Iris pigment epithelial cell (primary cell): ENCODE measurements around the gene SLC22A23.

Experiments
- DNase-seq: peaks from one replicate; pipeline ENCODE4 v3.0.0-alpha.2; 2011; ENCODE audit warnings: low read depth

Gene SLC22A23

DNA sequence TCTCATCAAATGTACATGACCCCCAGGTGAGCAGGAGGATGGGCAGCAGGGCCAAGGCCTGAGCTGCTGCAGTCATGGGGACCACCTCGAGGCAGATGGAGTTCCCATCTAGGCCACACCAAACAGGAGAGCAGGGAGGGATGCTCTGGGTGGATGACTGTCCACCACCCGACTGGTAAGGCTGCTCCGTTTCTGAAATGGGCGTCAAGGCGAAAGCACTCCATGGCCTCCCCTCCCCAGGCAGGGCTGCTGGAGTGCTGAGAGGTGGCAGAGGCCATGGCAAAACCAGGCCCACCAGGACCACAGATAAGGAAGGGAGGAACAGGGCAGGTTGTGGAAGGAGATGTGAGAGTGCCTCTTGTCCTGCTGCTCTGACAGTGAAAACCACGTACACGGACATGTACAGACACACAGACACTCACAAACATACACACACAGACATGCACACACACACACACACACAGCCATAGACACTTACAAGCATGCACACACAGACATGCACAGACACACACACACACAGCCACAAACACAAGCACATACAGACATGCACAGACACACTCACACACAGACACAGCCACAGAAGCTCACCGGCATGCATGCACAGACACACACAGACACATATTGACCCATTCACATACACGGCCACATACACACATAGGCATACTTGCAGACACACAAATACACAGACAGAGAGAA lies 104.9 kb downstream of the SLC22A23 start:
- no peak for DNase-seq

DNA sequence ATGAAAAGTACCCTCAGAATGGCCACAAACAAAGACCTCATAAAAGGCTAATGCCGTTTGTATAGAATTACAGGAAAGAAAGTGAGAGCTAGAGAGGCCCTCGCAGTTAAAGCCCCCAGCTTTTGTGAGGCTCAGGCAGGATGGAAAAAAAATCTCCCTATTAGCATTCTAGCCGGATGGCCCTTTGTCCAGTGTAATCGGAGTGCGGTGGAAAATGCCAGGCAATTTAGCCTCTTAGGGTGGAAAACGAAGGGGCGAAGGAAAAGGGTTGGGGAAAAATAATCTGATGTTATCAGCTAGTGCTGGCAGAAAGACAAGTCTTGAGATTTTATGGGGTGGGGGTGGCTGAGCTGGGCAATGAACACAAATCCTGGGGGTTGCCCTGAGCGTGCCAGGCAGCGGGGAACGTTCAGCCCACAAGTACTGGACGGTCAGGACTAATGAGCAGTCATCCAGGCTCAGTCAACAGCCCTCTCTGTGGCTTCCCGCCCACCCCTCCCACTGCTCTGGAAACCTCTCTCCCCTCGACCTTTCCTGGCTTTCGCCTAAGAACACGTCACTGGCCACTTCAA lies 105.7 kb downstream of the SLC22A23 start:
- DNase-seq: no peak

DNA sequence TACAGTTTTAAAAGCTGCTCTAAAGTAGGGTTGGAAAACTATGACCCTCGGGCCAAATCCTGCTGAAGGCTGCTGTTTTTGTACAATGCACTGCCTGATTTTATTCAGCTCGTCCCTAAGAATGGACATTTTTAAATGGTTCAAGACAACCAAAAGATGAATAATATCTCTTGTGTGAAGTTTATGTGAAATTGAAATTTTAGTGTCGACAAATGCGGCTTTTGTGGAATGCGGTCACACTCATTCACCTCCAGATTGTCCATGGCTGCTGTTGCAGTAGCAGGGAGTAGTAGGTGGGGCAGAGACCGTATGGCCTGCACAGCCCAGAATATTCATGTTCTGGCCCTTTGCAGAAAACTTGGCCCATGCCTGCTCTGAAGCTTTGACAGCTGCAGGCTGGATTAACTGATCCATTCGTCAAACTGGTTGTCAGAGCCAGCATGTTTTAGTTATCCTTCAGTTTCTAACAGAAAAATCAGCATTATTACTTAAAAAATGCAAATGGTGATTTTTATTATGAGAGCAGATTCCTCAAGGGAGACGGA lies 106.5 kb downstream of the SLC22A23 start:
- no peak for DNase-seq

DNA sequence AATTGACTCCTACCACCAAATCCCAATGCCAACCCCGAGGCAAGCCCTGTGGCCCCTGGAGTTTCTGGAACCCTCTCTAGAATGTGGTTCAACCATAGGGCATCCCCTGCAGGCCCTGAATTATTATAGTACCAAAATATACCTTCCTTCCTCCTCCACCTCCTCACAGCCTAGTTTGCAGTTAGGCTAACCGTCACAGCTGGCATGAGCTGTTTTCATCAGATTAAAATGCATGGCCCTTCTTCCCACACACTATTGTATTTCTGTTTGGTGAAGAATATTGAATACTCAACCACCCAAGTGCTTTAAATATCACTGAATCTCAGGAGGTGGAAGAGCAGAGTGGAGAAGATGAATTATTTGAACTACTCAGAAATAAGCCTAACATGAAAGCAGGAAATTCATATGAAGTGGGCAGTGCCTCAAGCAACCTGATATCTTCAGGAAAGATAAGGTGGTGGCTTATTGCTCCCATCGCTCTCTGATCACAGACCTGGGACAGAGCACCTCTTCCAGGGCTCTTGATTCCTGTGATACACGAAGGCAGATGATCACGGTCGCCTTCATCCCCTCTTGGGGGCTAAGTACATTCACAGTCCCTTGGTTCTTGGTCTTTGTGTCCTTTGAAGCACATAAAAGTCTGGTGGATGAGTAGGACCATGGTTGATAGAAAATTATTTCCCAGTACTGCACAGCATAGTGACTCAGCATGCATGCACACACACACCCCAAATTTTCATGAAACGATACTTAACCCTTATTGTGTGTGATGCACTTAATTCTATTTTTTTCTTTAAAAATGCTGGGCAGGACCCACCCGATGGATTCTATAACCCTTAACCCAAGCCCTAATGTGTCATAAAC lies 107.2 kb downstream of the SLC22A23 start:
- DNase-seq: no peak

DNA sequence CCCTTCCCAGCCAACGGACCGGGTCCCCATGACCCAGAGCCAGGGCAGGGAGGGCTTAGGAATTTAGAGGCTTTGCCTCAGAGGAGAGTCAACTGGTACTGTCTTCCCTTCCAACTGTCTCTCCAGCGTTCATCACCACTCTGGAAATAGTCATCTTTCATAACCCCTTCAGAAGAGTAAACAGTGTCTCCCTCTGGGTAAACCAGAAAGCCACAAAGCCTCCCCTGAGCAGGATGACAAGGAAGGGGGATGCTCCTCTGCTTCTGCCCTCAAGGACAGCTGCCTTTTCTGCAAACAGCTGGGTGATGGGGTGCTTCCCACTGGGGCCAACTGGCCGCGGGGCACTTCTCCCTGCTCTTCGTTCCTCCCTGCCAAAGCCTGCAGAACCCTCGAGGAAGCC lies 108.0 kb downstream of the SLC22A23 start:
- no peak for DNase-seq

DNA sequence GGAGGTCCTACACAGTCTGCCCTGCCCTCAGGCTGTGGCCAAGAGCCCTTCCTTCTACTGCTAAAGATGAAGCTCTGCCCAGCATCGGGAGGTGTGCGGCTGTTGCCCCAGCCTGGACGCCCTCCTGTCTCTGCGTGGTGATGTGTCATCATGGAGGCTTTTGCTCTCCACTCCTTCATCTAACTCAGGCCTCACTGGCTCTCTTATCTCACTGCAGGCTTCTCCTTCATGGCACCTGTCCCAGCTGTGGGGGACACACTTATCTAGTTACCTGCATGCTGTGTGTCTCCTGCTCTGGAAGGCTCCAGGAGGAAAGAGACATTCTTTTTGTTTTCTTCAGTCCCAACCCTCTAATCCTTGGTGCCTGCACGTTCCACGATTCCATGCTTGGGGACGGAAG lies 109.0 kb downstream of the SLC22A23 start:
- DNase-seq: no peak

DNA sequence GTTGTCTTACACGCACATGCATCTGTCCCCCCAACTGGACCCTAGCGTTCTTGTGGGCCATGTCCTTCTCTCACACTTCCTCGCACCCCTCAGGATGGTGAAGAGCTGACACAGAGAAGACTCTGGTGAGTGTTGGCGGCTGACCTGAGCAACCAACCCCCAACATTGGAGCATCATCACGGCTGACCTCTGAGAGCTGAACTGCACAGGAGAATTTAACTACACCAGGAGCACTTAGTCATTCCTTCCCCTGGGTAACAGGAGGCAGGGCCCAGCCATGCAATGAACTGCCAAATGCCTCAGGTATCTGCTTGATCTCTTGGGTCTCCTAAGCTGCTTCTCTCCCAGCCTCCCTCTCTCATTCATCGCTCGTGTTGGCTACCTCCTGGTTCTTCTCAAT lies 109.6 kb downstream of the SLC22A23 start:
- DNase-seq: no peak

DNA sequence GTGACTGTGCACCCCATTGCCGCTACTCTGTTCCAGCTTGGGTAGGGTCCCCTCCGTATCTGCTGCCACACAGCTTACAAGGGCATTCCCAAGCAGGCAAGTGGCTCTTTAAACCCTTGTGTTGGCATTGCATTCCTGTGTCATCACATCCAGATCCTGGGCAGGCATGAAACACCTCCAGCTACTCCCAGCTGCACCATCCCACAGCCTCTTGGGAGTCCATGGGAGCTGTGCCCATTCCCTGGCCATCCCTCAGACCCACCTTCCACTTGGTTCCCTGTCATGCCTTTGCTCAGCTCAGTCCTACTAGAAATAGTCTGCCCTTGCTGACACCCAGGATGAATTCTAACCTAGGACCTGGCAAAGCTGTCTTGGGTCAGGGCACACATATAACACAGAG lies 110.4 kb downstream of the SLC22A23 start:
- DNase-seq: no peak

DNA sequence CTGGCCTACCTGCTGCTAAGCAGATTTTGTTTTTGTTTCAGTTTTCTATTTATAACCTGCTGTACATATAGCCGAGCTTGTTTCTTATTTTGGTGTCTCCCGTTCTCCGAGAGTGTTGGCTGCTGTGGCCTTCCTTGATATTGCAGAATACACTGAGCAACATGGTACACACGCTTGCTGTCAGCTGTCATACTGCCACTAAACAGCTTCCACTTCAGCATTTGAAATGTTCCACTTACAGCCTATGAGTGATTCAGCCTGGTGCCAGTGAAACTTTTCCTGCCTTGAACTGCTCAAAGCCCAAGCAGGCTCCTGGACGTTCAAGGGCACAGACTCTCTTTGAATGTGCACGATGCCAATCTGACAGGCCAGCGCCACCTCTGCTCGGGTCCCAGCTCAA lies 111.0 kb downstream of the SLC22A23 start:
- DNase-seq: no peak

DNA sequence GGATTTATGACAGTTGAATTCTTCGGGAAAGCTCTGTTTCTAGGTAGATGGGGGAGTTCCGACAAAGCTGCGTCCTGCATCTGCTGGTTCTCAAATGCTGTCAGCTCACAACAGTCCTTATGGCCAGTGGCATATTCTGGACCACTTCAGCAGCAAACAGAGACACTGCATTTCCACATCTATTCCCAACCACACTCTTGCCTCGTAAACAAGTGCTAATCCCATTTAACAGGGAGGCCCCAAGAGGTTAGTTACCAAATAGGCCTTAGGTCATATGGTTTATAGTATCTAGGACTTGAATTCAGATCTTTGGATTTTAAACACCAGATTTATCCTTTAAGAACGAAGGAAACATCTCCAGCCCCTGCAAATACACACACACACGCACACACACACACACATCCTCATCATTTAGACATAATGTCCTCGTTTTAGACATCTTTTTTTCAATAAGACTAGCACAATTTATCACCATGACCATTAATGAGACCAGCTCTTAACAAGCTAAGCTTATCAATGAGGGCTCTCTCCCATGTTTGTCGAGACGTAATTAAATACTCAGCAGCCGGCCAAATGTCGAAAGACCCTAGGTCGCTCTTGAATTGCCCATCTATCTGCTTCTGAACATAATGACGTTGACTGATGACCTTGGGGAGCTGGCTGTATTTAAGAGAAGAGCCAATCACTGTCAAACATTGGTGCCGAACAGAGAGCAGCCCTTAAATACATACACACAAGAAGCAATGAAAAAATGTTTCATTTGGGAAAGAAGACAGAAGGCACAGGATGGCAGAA lies 113.6 kb downstream of the SLC22A23 start:
- no peak for DNase-seq

DNA sequence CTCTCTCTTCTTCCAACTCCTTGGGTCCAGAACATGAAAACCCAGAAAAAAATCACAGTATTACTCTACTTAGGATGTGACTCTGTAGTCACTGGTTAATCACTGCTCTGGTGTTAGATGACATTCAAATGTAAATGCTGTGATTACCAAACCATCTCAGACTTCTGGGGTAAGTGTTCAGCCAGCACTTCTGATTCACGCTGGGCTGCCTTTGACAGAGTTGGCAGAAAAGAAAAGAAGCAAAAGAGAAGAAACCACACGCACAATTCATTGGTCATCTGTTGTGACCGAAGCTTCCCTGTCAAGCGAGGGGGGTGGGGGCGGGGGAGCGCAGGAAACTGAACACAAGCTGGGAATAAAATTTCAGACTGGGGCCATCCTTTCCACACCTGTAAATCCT lies 115.4 kb downstream of the SLC22A23 start:
- peak; percentile 90 for DNase-seq

DNA sequence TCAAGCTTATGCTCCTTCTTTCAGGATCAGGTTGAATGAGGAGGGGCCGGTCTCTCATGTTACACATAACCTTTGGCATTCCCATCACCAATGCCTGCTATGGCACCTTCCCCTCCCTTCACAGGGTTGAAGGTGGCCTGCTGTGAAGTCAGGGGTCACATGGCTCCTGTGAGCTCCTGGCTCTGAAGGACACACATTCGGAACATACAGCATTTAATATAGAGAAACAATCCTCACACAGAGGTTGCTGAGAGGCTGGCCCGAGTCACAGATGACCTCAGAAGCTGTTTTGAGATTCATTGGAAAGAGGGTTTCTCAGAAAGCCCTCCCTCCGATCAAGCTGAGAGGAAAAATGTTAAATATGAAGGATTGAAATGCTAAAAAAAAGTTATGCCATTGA lies 116.0 kb downstream of the SLC22A23 start:
- DNase-seq: peak; percentile 58

DNA sequence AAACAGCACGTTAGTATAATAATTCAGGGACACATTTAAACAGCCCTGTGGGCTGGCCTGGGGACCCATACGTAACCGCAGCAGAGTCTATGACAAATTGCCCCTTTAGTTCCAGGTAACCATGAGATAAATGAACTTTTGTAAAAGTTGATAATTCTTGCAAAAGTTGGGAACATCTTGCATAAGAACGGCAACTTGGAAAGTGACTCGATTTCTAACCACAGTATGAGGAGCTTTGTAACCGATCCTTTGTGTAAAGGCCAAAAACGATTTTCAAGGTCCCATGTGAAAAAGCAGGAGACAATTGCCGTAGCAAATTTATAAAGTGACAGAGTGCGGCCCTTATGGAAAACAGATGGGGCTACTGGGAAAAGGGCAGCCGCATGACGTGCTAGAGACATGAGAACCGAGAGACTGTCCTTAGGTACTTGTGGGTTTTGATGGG lies 116.5 kb downstream of the SLC22A23 start:
- peak; percentile 22 for DNase-seq

DNA sequence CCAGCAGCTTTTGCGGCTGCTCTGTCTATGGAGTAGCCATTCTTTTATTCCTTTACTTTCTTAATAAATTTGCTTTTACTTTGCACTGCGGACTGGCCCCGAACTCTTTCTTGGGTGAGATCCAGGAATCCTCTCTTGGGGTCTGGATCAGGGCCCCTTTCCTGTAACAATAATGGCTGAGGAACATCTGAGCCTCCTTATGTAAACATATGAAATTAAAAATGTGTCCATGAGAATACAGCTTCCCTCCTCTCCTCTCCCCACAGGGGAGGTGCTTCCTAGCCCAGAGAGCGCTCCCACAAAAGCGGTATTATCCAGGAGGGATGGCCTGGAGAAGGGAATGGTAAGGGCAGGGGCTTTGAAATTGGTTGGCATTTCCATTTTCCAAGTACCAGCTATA lies 117.0 kb downstream of the SLC22A23 start:
- no peak for DNase-seq

DNA sequence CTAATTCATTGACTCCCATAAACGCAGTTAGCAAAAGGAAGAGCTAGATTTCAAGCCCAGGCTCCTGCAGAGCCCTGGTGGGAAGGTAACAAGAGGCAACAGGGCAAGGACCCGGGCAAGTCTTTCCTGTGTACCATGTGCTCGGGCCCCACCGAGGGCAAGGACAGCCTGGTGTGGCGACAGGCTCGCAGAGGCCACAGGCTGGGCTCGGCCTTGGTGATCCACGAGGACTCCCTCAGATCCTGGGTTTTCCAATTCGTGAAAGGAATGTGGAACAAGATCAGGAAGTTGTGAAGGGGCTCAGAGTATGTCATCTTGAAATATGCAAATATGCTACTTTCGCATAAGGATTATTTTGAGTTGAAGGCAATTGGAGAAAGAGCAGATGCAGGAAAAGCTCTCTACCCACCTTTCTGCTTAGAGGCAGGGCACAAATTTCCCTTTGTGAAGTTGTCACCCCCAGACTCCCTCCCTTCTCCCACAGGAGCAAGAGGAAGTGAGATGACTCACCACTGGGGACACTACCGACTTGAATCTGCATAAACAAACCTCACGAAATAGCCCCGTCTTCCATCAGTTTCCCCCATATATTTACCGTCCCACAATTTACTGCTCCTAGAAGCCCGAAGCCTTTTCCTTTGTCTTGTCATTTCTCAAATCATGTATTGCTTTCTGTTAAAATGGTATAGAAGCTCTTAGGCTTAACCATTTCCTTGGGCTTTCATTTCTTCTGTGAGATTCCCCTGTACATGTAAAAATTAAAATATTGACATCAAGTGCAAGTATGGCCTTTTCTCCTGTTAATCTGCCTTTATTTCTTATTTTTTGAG lies 119.1 kb downstream of the SLC22A23 start:
- peak; percentile 63 for DNase-seq

DNA sequence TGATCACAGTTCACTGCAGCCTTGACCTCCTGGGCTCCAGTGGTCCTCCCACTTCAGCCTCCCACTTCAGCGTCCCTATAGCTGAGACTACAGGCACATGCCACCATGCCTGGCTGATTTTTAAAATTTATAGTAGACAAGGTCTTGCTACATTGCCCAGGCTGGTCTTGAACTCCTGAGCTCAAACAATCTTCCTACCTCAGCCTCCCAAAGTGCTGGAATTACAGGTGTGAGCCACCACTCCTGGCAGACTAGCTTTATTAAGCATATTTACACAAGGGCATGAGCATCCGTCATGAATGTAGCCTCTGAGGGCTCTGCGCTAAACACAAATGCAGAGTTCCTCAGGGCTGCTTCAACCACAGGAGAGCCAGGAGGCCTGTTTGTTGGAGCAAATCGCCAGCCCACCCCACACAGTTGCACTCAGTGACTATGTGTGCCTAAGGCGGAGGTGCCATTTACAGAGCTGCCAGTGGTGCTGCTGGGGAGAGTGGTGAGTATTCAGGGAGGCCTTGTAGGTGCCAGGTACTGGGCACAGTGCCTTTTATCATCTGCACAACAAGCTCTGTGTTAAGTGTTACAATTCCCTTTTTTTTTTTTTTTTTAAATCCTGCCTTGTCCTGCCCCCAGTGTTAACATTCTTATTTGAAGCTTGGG lies 119.9 kb downstream of the SLC22A23 start:
- DNase-seq: no peak

DNA sequence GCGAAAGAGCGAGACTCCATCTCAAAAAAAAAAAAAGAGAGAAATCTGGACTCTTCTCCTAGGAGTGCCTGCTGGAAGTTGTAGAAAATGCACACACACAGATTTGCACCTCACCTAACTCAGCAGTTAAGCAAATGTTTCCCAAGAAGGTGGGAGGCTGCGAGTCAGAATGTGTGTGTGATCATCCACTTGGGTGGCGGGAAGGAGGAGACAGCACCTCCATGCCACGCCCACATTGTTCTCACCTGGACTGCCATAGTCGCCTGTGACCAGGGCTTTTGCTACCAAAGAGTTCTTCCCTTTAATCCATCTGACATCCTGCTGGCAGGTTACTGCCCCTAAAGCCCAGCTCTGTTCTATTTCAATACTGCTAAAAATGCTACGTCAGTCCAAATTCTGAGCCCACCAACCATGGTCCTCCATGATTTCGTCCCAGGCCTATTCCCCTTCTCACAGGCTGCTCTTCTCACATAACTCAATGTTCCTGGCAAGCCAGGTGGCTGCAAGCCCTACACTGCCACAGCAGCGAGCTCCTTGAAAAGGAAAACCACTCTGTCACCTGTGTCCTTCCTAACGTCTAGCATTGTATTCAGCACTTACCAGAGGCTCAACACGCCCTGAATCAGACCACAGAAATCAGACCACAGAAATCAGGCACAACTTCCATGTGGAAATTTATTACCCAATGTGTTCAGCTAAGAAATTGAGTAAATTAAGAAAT lies 120.6 kb downstream of the SLC22A23 start:
- no peak for DNase-seq

DNA sequence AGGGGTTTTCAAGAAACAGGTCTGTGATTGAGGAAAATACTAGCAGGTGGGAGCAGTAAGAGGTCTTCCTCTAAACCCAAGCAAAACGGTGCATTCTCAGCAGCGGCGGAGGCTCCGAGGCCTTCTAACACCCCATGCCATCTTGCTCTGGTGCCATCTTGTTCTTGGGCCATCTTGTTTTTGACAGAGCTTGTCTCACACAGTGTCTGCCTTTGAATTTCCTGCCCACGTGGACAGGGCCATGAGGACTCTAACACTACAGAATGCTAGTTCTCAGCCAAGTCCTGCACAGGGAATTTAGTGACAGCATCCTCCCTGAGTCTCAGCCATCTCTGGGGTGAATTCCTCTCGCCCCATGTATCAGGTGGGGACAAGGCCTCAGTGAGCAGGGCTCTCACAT lies 121.7 kb downstream of the SLC22A23 start:
- DNase-seq: no peak

DNA sequence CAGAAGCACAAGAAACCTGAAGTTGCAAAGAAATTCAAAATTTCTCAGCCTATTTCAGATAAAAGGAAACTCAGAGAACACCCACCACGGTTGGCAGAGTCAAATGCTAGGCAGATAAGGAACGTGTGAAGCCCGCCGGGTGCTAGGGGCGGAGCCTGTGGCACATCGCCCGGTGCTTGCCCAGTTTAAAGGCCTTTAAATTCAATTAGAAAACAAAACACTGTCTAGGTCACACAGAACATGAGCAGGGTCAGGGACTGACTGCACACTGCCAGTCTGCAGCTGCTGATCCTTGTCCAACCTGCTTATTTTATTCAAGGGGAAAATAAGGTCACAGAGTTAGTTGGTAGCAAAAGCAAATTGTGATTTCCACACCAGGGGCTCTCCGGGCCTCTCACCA lies 122.3 kb downstream of the SLC22A23 start:
- no peak for DNase-seq

DNA sequence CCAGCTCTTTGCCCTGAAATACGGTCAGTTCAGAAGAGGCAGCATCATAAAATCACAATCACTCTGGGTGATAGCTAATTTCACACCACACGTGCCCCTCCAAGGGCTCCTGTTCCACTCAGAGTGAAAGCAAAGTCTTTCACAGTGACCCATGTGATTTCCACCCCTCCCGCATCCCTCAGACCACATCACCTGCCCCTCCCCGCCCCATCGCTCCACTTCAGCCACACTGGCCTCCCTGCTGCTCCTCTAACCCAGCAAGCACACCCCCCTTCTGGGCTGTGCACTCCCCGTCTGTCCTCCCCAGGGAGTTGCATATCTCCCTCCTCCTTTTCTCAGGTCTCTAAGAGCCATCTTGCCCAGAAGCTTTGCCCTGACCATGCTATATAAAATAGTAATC lies 123.6 kb downstream of the SLC22A23 start:
- DNase-seq: no peak
